GM19324 (cell line): Measurements from ENCODE around the gene SPTLC2.
"Not testable (repeated sequence)": the region's sequence is repeated elsewhere in the genome, so short reads cannot be mapped to it uniquely, and the experiment has no call there.

Source experiments
- ATAC-seq: cut with Tn5 transposase; IDR thresholded peaks from one replicate; pipeline ENCODE4 v1.9.1; 2021; ENCODE audit warnings: mild to moderate bottlenecking, moderate library complexity; ENCODE audit not compliant: unreplicated experiment, low FRiP score

SPTLC2 gene

DNA sequence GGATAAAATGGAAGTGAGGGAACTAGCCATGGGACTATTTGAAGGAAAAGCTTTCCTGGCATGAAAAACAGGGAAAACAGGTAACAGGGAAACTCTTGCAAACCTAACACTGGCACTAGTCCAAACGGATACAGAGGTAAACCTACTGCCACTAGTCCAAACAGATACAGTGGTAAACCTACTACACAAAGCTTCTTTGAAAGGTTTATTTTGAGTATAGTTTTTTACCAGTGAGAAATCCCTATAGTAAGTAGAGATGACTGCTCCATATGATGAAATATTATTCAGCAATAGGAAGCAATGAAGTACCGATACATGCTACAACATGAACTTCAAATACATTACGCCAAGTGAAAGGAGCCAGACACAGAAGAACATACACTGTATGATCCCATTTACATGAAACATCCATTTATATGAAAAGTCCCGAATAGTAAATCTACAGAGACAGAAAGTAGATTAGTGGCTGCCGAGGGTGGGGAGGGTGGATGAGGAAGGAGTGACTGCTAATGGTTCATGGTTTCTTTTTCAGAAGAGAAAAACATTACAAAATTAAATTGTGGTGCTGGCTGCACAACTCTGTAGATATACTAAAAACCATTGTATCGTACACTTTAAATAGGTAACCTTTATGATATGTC lies 25.5 kb downstream of the SPTLC2 start:
- no peak for ATAC-seq

GRCh38 chr14:77589099-77589498 lies 27.3 kb downstream of the SPTLC2 start:
- ATAC-seq, result no peak

DNA sequence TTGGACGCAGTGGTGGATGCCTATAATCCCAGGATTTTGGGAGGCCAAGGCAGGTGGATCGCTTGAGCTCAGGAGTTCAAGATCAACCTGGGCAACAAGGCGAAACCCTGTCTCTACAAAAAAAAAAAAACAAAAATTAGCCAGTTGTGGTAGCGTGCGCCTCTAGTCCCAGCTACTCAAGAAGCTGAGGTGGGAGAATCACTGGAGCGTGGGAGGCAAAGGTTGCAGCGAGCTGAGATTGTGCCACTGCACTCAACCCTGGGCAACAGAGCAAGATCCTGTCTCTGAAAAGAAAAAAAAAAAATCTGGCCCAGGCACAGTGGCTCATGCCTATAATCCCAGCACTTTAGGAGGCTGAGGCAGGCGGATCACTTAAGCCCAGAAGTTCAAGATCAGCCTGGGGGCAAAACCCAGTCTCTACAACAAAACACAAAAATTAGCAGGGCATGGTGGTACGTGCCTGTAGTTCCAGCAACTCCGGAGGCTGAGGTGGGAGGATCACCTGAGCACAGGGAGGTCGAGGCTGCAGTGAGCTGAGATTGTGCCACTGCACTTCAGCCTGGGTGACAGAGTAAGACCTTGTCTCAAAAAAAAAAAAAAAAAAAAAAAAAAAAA lies 27.9 kb downstream of the SPTLC2 start:
- ATAC-seq, result not testable (repeated sequence)

DNA sequence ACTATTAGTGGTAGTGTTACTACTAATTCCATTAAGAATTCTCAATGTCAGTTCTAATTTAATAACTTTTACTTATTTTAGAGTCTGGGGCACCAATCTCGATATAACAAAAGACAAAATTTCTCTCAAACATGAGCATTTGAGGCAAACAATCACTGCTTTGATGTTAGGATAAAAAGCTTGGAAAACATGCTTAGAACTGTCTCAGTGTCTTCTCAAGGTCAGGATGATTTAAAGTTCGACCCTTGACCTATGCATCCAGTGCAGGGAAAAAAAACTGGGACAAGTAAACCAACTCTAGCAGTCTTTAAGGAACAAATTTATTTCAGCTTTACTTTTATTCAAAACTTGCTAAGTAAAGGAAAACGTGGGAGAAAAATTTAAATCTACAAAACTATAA lies 31.1 kb downstream of the SPTLC2 start:
- no peak for ATAC-seq

DNA sequence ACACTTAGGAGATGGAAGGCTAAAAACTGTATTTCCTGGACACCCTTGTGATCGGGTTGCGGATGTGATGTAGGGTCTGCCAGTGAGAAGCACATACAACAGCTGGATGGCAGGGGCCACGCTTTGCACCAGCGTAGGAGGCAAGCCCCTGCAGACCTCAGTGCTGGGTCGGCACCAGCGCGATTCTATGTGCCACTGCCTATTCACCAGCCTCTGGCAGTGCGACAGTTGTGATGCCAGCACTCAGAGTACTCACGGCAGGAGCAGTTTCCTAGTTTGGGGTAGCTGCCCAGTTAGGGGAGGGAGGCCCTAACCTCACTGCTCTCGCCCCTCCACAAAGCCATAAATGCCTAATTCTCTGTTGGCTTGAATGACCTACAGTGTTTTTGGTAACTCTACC lies 31.6 kb downstream of the SPTLC2 start:
- ATAC-seq, result no peak

GRCh38 chr14:77583657-77584056 lies 32.8 kb downstream of the SPTLC2 start:
- ATAC-seq, result no peak

DNA sequence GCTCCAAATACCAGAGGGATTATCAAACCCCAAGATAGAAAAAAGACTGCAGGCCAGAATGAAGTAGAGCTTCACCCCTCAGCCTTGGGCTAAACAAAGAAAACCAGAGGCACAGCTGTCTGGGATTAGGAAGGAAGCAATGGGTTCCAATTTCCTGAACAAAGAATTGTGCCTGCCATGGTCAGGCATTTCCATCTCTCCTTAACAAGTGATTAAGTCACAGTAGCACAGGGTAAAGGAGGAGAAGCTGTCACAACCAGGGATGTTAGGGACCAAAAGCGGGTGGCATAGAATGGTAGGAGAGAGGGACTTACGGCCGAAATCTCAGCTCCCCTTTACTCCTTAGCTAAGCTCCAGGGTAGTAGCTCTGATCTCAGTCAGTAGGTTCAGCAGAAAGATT lies 33.9 kb downstream of the SPTLC2 start:
- ATAC-seq, result no peak

GRCh38 chr14:77580964-77581505 lies 35.4 kb downstream of the SPTLC2 start:
- ATAC-seq, result peak; percentile 77

DNA sequence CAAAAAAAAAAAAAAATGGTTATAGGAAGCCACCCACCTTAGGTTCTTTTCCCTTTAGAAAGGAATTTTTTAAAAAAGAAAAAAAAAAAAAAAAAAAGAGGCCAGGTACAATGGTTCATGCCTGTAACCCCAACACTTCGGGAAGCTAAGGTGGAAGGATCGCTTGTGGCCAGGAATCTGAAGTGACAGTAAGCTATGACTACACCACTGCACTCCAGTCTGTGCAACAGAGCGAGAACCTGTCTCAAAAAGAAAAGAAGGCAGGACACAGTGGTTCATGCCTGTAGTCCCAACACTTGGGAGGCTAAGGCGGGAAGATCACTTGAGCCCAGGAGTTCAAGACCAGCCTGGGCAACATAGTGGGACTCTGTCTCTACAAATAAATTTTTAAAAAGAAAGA lies 36.0 kb downstream of the SPTLC2 start:
- ATAC-seq, result no peak

DNA sequence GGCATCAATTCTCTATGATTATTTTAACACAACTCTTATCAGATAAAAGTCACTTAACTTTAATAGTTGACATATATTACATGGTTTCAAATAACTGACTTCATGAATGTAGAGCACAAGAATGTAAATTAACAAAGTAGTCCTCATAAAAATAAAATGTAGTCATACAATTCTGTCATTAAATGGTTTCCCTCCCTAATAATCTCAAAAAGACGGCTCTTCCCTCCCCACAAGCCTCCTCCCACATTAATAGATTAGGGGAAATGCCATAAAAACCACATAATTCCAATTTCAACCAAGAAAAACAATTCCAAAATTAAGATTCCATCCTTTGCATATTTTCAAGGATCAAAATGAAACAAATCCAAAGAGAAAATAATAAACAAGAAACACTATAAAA lies 36.7 kb downstream of the SPTLC2 start:
- no peak for ATAC-seq

DNA sequence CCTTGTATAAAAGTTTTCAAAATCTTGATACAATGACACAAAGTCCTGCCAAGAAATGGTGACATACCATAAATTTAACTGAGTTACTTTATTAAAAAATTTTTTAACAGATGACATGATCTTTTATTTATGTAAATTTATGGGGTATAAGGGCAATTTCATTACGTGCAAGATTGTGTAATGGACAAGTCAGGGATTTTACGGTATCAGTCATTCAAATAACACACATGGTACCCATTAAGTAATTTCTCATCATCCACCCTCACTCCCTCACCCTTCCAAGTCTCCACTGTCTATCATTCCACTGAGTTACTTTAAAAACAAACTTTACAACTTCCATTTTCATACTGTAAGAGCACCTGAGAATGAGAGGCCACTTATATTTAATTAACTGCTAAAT lies 37.4 kb downstream of the SPTLC2 start:
- no peak for ATAC-seq

- ATAC-seq, result no peak
Measured at GRCh38 chr14:77574446-77575115, 41.9 kb downstream of the SPTLC2 start.

- no peak for ATAC-seq
Measured at GRCh38 chr14:77573964-77574363, 42.5 kb downstream of the SPTLC2 start.

DNA sequence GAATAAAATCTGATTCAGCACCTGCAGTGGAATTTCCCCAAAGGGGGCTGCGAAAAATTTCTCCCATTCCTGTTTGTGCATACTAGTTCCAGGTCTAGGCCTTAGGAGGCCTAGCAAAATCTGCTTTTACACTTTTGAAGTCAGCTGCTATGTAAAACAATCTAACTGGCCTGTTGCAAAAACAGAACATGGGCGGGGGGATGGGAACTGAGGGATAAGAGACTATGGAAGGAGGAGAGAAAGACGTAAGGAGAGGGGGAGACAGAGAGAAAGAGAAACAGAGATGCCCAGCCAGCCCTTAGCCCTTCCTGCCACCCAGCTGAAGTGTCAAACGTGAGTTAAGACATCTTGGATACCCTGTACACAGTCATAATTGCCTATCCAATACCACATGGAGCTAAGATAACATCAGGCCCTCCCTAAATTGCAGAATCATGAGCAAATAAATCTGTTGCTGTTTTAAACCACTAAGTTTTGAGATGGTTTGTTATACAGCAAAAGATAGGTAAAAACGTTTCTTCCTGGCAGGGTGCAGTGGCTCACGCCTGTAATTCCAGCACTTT lies 45.6 kb downstream of the SPTLC2 start:
- no peak for ATAC-seq

GRCh38 chr14:77565994-77566305 lies 50.5 kb downstream of the SPTLC2 start:
- ATAC-seq, result no peak

DNA sequence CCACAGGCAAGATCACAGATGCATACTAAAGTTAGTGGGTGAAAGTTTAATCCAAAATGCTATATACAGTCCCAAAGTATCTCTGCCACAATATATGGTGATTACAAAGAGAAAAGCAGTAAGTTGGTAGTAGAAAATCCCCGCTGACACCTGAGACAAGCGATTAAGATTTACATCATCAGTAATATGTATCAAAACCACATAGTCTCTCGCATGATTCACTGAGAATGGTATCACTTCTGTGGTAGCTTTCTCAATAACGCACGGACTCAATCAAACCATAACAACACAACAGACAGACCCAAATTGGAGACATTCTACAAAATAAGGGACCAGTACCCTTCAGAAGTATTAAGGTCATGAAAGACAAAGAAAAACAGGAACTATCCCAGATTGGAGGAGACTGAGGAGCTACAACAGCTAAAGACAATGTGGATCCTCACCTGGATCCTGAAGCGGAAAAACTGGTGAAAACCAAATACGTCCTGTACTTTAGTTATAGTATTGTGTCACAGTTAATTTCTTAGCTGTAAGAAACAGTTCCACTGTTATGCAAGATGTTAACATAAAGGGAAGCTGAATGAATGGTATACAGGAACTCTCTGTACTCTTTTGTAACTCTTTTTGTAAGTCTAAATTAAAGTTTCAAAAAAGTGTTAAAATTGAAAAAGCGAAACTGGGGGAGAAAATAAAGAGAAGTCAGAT lies 51.0 kb downstream of the SPTLC2 start:
- no peak for ATAC-seq

- no peak for ATAC-seq
Measured at GRCh38 chr14:77562681-77563080, 53.8 kb downstream of the SPTLC2 start.

DNA sequence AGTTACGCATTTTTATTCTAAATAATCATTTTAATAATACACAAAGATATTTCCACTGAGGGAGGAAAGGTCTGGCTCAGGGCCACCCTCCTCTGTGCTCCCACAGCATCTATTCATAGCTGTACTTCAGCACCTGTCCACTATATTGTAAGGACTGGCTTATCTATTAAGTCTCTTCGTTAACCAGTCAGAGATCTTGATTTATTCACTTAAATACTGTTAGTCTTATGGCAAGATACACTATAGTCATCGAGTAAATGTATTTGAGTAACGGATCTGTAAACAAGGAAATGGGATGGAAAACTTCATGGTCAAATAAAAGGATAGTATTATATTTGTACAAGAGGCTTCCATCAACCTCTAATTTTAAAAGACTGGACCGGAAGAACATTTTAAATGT lies 54.6 kb downstream of the SPTLC2 start:
- no peak for ATAC-seq

DNA sequence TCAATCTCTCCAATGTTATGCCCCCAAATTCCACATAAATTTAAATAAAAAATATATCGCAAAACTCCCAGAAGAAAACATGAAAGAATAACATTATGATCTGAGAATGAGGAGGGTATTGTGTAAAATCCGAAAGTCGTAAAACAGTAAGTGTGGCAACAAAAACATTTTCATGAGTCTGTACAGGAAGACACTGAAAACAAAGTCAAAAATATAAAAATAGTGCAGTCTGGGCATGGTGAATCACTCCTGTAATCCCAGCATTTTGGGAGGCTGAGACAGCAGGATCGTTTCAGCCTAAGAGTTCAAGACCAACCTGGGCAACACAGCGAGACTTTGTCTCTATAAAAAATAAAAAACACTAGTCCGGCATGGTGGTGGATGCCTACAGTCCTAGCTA lies 57.1 kb downstream of the SPTLC2 start:
- no peak for ATAC-seq

DNA sequence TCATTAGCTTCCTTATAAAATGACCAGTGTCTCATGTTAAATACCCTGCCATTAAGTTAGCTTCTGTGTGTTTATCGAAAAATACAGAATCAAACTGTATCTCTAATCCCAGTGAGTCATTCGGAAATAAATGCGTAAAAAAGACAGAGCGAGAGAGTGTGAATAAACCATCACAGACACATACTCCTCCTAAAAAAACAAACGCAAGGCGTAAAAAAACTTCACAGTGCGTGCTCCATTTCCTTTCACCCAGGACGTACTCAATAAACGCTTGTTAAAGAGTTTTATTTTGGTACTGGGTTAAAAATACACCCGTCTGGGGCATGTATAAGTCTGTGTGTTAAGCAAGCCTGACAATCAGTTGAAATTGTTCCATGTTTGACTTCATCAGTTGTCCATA lies 59.0 kb downstream of the SPTLC2 start:
- no peak for ATAC-seq

DNA sequence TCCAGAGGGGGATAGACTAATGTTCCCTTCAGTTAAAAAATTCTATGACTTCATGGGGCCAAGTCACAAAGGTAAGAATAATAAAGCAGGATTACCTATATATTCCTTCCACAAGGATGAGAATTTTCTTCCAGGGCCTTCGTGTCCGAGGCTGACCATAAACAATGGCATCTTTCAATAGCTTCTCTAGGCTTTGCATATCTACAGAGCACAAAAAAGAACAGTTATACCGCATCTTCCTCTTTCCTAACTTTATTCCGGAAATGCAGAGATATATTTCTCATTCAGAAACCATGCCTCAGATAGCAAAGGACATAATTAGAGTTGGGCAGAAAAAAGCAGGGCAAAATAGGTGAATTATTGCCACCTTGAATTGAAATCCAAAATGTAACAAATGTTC lies 59.5 kb downstream of the SPTLC2 start:
- ATAC-seq, result no peak
